Neuronal stem cell (in vitro differentiated cells): ENCODE results near the gene COMP.

Source experiments
- DNase-seq: peaks from one replicate; pipeline ENCODE4 v3.0.0-alpha.2; 2013; ENCODE audit warnings: low spot score
- H2AFZ ChIP-seq: one replicate; pipeline ENCODE4 v1.6.1; 2013; ENCODE audit warnings: mild to moderate bottlenecking, low read length, inconsistent platforms
- H2AK5ac ChIP-seq: 2 replicates; pipeline ENCODE4 v1.6.1; 2013; ENCODE audit warnings: low read depth, mild to moderate bottlenecking, inconsistent platforms, low read length, moderate library complexity, mixed read lengths
- H2BK120ac ChIP-seq: 2 replicates; pipeline ENCODE4 v1.6.1; 2013; ENCODE audit warnings: low read depth, mild to moderate bottlenecking, inconsistent platforms, low read length, moderate library complexity, mixed read lengths
- H2BK12ac ChIP-seq: one replicate; pipeline ENCODE4 v1.6.1; 2013; ENCODE audit warnings: low read length, inconsistent platforms
- H2BK15ac ChIP-seq: 2 replicates; pipeline ENCODE4 v1.6.1; 2013; ENCODE audit warnings: mild to moderate bottlenecking, low read length, inconsistent platforms, mixed read lengths
- H2BK5ac ChIP-seq: one replicate; pipeline ENCODE4 v1.6.1; 2013; ENCODE audit warnings: inconsistent platforms, mild to moderate bottlenecking, low read length, moderate library complexity
- H3K14ac ChIP-seq: one replicate; pipeline ENCODE4 v1.6.1; 2013; ENCODE audit warnings: low read length, inconsistent platforms
- H3K18ac ChIP-seq: 2 replicates; pipeline ENCODE4 v1.6.1; 2013; ENCODE audit warnings: low read length, inconsistent platforms
- H3K23ac ChIP-seq: 2 replicates; pipeline ENCODE4 v1.6.1; 2013; ENCODE audit warnings: low read depth, mild to moderate bottlenecking, mixed read lengths, low read length, inconsistent platforms; ENCODE audit not compliant: poor library complexity
- H3K27ac ChIP-seq: replicated peaks from 3 replicates; pipeline ENCODE4 v1.5.1; 2013; ENCODE audit warnings: low read length, inconsistent platforms
- H3K27me3 ChIP-seq, 3 experiments: 2 replicates each; pipeline ENCODE4 v1.6.1; 2013; ENCODE audit warnings: low read length in 3 of 3, mild to moderate bottlenecking in 2 of 3, inconsistent platforms in 1 of 3, low read depth in 1 of 3, mixed read lengths in 1 of 3, moderate library complexity in 1 of 3; ENCODE audit not compliant: control insufficient read depth in 3 of 3, insufficient read depth in 3 of 3
- H3K36me3 ChIP-seq, 2 donors: replicated peaks in 1 of 2; 2 replicates each; pipeline ENCODE4 v1.6.1; 2013; ENCODE audit warnings: low read length in 2 of 2; ENCODE audit not compliant: control insufficient read depth in 2 of 2, insufficient read depth in 2 of 2
- H3K4ac ChIP-seq: 2 replicates; pipeline ENCODE4 v1.6.1; 2013; ENCODE audit warnings: inconsistent platforms, mild to moderate bottlenecking, low read length, moderate library complexity
- H3K4me1 ChIP-seq, 2 donors: 1 replicate in 1 of 2; 2 replicates in 1 of 2; pipeline ENCODE4 v1.6.1; 2013; ENCODE audit warnings: low read length in 2 of 2, low read depth in 1 of 2; ENCODE audit not compliant: control insufficient read depth in 2 of 2, insufficient read depth in 1 of 2
- H3K4me2 ChIP-seq: one replicate; pipeline ENCODE4 v1.6.1; 2013; ENCODE audit warnings: mild to moderate bottlenecking, low read length, inconsistent platforms; ENCODE audit not compliant: insufficient read depth, poor library complexity, severe bottlenecking
- H3K4me3 ChIP-seq, 2 donors: 2 replicates each; pipeline ENCODE4 v1.5.1; 2013; ENCODE audit warnings: low read length in 2 of 2, mild to moderate bottlenecking in 2 of 2, inconsistent platforms in 1 of 2, moderate library complexity in 1 of 2
- H3K79me1 ChIP-seq: one replicate; pipeline ENCODE4 v1.6.1; 2013; ENCODE audit warnings: low read depth, mild to moderate bottlenecking, inconsistent platforms, low read length, moderate library complexity
- H3K9ac ChIP-seq: one replicate; pipeline ENCODE4 v1.6.1; 2013; ENCODE audit warnings: mild to moderate bottlenecking, low read depth, low read length, inconsistent platforms; ENCODE audit not compliant: poor library complexity
- H3K9me3 ChIP-seq, 2 donors: replicated peaks in 1 of 2; 2 replicates each; pipeline versions ENCODE3 to v1.6.1; 2013; ENCODE audit warnings: low read length in 2 of 2, mild to moderate bottlenecking in 2 of 2, inconsistent platforms in 1 of 2, low read depth in 1 of 2, mixed read lengths in 1 of 2, moderate library complexity in 1 of 2; ENCODE audit not compliant: control insufficient read depth in 2 of 2, insufficient read depth in 1 of 2
- H4K8ac ChIP-seq: one replicate; pipeline ENCODE4 v1.6.1; 2013; ENCODE audit warnings: low read depth, mild to moderate bottlenecking, inconsistent platforms, low read length, moderate library complexity
- H4K91ac ChIP-seq: one replicate; pipeline ENCODE4 v1.6.1; 2013; ENCODE audit warnings: low read length, low read depth, mild to moderate bottlenecking, inconsistent platforms; ENCODE audit not compliant: poor library complexity
- WGBS, 2 donors: extraction: QIAGEN DNeasy Blood & Tissue Kit; methylation state at CpG; one replicate each; pipeline ENCODE4 v1.1.7; 2013; ENCODE audit warnings: missing lambda C conversion rate in 2 of 2, mixed read lengths in 1 of 2; ENCODE audit not compliant: insufficient read length in 2 of 2, insufficient replicate concordance in 1 of 2; ENCODE audit errors: extremely low coverage in 2 of 2; 5-methylcytosine and 5-hydroxymethylcytosine counted together

COMP gene

DNA sequence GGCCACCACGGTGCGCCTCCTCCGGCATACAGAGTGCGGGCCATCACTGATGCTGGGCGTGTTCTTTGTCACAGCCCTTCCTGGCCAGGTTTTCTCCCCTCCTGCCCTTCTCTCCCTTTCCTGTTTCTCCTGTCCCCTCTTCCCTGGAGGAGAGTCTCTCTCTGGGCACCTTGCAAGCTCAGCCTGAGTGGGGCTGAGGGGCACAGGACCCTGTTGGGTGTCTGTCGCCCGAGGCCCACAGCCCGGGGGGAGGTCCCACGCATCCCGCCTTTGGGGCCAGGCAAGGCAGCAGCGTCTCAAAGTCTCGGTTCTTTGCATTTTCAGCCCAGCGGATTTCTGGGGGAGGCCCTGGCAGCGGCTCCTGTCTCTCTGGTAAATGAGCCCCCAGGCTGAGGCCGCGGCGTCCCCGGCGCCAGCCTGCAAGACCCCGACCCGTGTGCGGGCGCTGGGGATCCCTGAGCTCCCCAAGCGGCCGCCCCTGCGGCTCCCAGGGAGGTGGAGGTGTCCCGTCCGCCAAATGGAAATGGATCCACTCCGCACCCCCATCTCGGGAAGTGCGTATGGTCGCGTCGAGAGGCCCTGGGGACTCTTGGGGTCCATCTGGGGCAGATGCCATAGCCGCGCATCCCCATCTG lies 47.2 kb downstream of the COMP start:
- no CpG with 5 or more reads among the region's 36 CpGs for WGBS, 2 donors
- H3K4me2 ChIP-seq: no peak overlapping the region
- peak overlapping the region; percentile 43 for H3K23ac ChIP-seq
- no peak overlapping the region for H2BK12ac ChIP-seq
- no peak overlapping the region for H4K91ac ChIP-seq
- no peaks in the 10 kb centered on the region for H3K9me3 ChIP-seq
- peak overlapping the region; percentile 99 for H2AK5ac ChIP-seq
- no peak overlapping the region for H3K14ac ChIP-seq
- no peak overlapping the region for H2BK120ac ChIP-seq
- no peak overlapping the region for H4K8ac ChIP-seq
- peaks cover 14 to 19% of the 10 kb centered on the region in 2 donors for H3K4me1 ChIP-seq
- peak overlapping the region; percentile 89 for H3K18ac ChIP-seq
- H3K79me1 ChIP-seq: peaks cover 5% of the 10 kb centered on the region
- peak overlapping the region; percentile 82 for H2BK5ac ChIP-seq
- H2AFZ ChIP-seq: no peak overlapping the region
- H3K4me3 ChIP-seq: no peak overlapping the region
- H3K36me3 ChIP-seq: no peaks in the 10 kb centered on the region
- H3K9ac ChIP-seq: no peak overlapping the region
- H3K4ac ChIP-seq: no peak overlapping the region
- no peak for DNase-seq
- H3K27ac ChIP-seq: no peak overlapping the region
- no peak overlapping the region for H2BK15ac ChIP-seq
- H3K27me3 ChIP-seq: no peaks in the 10 kb centered on the region

DNA sequence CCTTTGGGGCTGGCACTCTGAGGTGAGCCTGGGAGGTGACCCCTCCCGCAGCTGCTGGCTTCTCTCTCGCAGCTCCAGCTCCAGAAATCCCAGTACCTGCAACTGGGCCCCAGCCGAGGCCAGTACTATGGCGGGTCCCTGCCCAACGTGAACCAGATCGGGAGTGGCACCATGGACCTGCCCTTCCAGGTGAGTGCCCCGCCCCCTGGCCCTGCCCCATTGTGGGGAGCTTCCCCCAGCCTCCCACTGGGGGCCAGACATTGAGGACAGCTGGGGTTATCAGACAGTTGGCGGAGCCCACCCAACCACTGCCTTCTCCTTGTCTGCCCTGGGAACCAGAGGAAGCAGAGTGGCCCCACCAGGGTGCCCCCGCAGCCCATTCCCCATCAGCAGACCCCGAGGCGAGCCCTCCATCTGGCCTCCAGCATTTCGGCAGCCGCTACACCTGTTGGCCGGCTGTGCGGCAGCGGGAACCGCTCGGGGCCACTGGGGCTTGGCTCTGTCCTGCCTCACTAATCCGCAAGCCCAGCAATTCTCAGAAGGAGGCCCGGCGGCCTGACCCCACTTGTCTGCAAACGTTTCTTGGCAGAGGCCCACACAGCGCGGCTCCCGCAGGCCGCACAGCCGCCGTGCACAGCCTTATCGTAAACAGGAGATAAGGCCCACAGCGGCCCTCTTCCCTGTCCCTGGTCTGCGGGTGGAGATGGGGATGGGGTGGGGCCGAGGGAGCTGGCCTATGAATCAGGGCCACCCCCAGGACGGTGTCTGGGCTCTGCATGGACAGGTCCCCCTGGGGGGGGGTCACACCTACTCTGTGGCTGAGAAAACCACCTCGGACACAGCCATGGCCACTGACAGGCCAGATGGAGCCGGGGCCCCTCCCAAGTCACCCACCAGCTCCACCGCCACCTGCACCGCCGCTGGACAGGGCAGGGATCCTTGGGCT lies 48.0 kb downstream of the COMP start:
- DNase-seq: no peak
- H3K18ac ChIP-seq: peak overlapping the region; percentile 89

GRCh38 chr19:18742324-18742723 lies 48.8 kb downstream of the COMP start:
- Histone ChIP-seq H2BK12ac (peak overlapping the region; percentile 84), H3K36me3 (no peaks in the 10 kb centered on the region), H2AFZ (no peak overlapping the region), H3K9ac (no peak overlapping the region), H2BK15ac (peak overlapping the region; percentile 67), H3K14ac (no peak overlapping the region), H3K23ac (peak overlapping the region; percentile 91), H3K27ac (no peak overlapping the region), H3K18ac (peak overlapping the region; percentile 59), H3K4ac (no peak overlapping the region), H2BK120ac (peak overlapping the region; percentile 36), H4K91ac (no peak overlapping the region), H3K27me3 (no peaks in the 10 kb centered on the region), H3K4me2 (no peak overlapping the region), H2BK5ac (peak overlapping the region; percentile 7), H4K8ac (no peak overlapping the region), H3K4me3 (no peak overlapping the region), H3K9me3 (no peaks in the 10 kb centered on the region), H2AK5ac (no peak overlapping the region), H3K79me1 (peaks cover 7% of the 10 kb centered on the region), H3K4me1 (peaks cover 17 to 19% of the 10 kb centered on the region in 2 donors)
- no CpG with 5 or more reads among the region's 14 CpGs for WGBS, 2 donors
- no peak for DNase-seq

More for the DNA sequence above, 48.0 kb downstream of the COMP start:
- Histone ChIP-seq H3K36me3 (no peaks in the 10 kb centered on the region), H3K79me1 (peaks cover 7% of the 10 kb centered on the region), H2BK120ac (no peak overlapping the region), H2BK15ac (peak overlapping the region; percentile 58), H2AK5ac (peak overlapping the region; percentile 99), H3K4me2 (no peak overlapping the region), H3K9me3 (no peaks in the 10 kb centered on the region), H2AFZ (no peak overlapping the region), H3K27me3 (no peaks in the 10 kb centered on the region), H2BK12ac (peak overlapping the region; percentile 41), H3K4me3 (no peak overlapping the region), H3K9ac (no peak overlapping the region), H3K14ac (no peak overlapping the region), H4K8ac (no peak overlapping the region), H3K4ac (peak overlapping the region; percentile 76), H3K4me1 (peaks cover 14 to 19% of the 10 kb centered on the region in 2 donors), H3K23ac (peak overlapping the region; percentile 43), H3K27ac (no peak overlapping the region), H4K91ac (no peak overlapping the region), H2BK5ac (peak overlapping the region; percentile 82)
- WGBS, 2 donors: no CpG with 5 or more reads among the region's 38 CpGs
